GM10248 (cell line): Measurements from ENCODE around the gene PSEN2.
A peak's percentile ranks its signal among the peaks of the same experiment; 100 is the strongest.

Experiments
- CTCF ChIA-PET: fragments of 300-600 bp; sonication (Branson Sonifier 250); formaldehyde crosslinking; extraction: SDS; loops from one replicate; lab custom pipeline; 2021; ENCODE audit warnings: antibody characterized with exemption; lab: Yijun Ruan, JAX
- POLR2A ChIA-PET: fragments of 350-650 bp; sonication (Branson Sonifier 250); formaldehyde crosslinking; extraction: SDS; loops from one replicate; lab custom pipeline; 2020; ENCODE audit warnings: antibody characterized with exemption; lab: Yijun Ruan, JAX
- DNase-seq: peaks from one replicate; pipeline ENCODE4 v3.0.0; 2012; ENCODE audit errors: extremely low spot score
- TF ChIP-seq, protein P1 (sequence below): IDR thresholded peaks from 2 replicates; pipeline ENCODE4 v1.5.1; 2012; ENCODE audit warnings: mild to moderate bottlenecking, low read depth; ENCODE audit errors: extremely low read depth, missing control alignments, control extremely low read depth

PSEN2 gene

DNA sequence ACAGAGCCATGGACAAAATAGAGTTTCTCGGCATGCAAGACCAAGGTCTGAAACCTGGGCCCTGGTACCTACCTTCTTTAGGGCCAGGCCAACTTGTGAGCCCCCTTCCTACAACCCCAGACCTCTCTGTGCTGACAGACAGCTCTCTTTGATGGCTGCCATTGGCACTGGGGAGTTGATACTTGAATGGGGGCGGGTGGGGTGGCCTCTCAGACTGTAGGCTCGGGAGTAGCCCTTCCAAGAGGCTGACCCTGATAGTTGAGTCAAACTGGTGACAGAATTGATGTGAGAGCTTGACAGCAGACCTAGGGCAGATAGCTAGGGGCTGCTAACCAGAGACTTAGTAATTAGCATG lies 44.7 kb upstream of the PSEN2 start:
- TF ChIP-seq, protein P1, sequence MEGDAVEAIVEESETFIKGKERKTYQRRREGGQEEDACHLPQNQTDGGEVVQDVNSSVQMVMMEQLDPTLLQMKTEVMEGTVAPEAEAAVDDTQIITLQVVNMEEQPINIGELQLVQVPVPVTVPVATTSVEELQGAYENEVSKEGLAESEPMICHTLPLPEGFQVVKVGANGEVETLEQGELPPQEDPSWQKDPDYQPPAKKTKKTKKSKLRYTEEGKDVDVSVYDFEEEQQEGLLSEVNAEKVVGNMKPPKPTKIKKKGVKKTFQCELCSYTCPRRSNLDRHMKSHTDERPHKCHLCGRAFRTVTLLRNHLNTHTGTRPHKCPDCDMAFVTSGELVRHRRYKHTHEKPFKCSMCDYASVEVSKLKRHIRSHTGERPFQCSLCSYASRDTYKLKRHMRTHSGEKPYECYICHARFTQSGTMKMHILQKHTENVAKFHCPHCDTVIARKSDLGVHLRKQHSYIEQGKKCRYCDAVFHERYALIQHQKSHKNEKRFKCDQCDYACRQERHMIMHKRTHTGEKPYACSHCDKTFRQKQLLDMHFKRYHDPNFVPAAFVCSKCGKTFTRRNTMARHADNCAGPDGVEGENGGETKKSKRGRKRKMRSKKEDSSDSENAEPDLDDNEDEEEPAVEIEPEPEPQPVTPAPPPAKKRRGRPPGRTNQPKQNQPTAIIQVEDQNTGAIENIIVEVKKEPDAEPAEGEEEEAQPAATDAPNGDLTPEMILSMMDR, result no peak
- ChIA-PET POLR2A (no interaction called here), CTCF (interaction anchor here (1.1 to 7.3 kb wide), 12 partner anchors 9 to 216 kb away, joined by 3 to 100 read pairs (median 6); no protein-coding TSS in a partner anchor)
- no peak for DNase-seq

DNA sequence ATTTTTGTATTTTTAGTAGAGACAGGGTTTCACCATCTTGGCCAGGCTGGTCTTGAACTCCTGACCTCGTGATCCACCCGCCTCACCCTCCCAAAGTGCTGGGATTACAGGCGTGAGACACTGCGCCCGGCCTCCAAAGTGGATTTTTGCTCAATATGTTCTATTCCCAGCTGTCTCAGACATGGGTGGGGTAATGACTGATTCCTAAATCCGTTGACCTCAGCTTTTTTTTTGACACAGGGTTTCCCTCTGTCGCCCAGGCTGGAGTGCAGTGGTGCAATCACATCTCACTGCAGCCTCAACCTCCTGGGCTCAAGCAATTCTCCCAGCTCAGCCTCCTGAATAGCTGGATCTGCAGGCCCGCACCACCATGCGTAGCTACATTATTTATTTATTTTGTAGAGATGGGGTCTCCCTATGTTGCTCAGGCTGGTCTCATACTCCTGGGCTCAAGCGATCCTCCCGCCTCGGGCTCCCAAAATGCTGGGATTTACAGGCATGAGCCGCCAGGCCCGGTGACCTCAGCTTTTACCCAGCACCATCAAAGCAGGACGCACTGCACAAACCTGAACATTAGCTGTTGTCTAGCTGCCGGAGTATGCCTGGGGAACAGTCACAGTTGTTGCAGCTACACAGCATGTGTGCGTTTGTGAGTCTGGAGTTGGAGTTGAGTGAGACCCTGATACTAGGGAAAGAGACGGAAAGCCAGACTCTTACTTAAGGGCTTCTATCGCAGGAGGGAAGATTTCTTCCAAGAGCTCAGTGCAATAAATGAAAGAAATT lies 43.7 kb upstream of the PSEN2 start:
- CTCF ChIA-PET, result interaction anchor here (0.7 to 7.3 kb wide), 17 partner anchors 10 to 440 kb away, joined by 3 to 100 read pairs (median 5); partner anchors contain the start of gene STUM
- no peak for DNase-seq
- TF ChIP-seq, protein P1, result no peak
- POLR2A ChIA-PET, result no interaction called here

DNA sequence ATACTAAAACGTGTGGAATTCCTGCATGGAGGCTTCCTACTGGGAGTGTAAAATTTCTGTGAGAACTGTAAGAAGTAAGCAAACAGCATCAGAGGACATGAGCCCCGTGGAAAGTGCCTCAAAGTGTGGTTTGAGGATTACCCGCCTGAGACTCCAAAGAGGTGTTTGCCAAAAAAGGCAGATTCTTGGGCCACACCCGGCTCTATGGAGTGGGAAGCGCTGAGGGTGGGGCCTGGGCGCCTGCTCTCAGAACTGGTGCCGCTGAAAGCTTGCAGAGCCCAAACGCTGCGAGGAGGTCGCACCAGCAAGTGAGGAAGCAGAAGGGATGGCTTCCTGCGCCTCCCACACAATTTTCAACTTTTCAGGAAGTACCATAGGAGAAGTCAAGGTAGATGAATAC lies 43.0 kb upstream of the PSEN2 start:
- POLR2A ChIA-PET, result no interaction called here
- TF ChIP-seq, protein P1, result no peak
- CTCF ChIA-PET, result interaction anchor here (0.6 to 7.3 kb wide), 25 partner anchors 11 to 402 kb away, joined by 3 to 100 read pairs (median 4); no protein-coding TSS in a partner anchor
- peak; percentile 32 for DNase-seq

DNA sequence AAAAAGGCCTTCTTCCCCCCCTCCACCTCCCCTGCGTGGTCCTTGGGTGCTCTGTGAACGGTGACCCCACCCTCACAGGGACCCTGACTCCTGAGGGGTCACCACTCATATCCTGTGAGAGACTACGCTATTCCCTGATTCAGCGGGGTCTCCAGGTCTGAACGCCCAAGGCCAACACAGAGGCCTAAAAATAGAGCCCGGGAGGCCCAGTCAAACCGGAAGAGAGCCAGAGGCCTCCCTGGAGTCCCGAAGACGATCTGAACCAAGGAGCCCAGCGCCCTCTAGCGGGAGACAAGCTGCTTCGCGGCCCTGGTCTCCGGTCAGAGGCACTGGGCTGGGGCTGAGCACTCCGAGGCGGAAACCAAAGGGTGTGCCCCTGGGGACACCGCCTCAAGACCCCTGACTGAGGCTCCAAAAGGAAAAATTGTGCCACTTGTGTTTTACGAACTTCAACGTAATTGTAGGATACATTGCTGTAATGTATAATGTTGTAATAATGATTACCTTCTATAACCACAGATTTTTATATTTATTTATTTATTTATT lies 42.4 kb upstream of the PSEN2 start:
- DNase-seq, result peak; percentile 94
- ChIA-PET POLR2A (no interaction called here), CTCF (interaction anchor here (0.6 to 7.3 kb wide), 38 partner anchors 11 to 284 kb away, joined by 3 to 100 read pairs (median 4); partner anchors contain the start of gene STUM)
- TF ChIP-seq, protein P1, result peak; percentile 98

DNA sequence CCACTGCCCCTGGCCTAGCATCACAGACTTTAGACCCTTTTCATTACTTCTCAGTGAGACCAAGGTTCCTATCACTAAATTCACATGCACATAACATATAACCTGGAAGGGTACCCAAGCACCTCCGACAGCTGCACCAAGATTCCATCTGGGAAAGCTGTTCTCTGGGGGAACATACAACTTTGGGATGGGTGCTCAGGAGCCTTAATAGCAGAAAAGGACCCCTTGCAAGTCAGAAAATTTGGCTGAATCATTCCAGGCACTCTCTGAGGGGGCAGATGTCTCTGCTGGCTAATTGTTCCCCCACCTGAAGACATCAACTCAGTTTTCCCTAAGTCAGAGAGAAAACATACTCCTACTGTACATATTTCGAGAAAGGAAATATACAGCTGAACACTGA lies 41.3 kb upstream of the PSEN2 start:
- ChIA-PET CTCF (interaction anchor here (0.7 to 7.3 kb wide), 21 partner anchors 12 to 280 kb away, joined by 3 to 100 read pairs (median 4); partner anchors contain the start of gene STUM), POLR2A (no interaction called here)
- DNase-seq, result no peak
- TF ChIP-seq, protein P1, result no peak

DNA sequence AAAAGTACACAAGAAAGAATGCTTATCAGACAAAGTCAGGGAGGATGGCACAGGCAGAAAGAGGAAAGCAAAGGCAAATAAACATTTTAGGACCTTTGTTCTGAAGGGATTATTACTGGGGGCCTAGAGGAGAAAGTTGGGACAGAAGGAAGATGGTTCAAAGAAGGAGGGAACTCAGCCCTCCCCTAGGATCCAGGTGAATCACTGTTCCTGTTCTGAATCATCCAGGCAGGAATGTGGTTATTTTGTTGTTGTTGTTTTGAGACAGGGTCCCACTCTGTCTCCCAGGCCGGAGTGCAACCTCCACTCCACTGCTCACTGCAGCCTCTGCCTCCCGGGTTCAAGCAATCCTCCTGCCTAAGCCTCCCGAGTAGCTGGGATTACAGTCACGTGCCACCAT lies 38.5 kb upstream of the PSEN2 start:
- ChIA-PET POLR2A (no interaction called here), CTCF (interaction anchor here (0.7 kb wide), 1 partner anchor 206 kb away, joined by 3 read pairs; no protein-coding TSS in a partner anchor)
- TF ChIP-seq, protein P1, result no peak
- no peak for DNase-seq
